Measurements from ENCODE around the gene PCOLCE2.

- no peak for TF ChIP-seq POLR2A (IDR thresholded peaks at IDR 0.05)
- TF ChIP-seq CTCF (IDR thresholded peaks at IDR 0.05) = no peak
- no peak for TF ChIP-seq EP300 (IDR thresholded peaks at IDR 0.05)
These were observed 71.5 kb downstream of the PCOLCE2 start for GRCh38 chr3:142817356-142817755.

Measured in ovary (tissue), 3 donors.